Uterus (tissue), 4 donors: ENCODE measurements around the gene LMX1B. TPM values are rescaled to one million over a fixed set of nuclear protein-coding genes. Genes with fewer than 3 reads are reported as not detected.
"Not testable (repeated sequence)": the region's sequence is repeated elsewhere in the genome, so short reads cannot be mapped to it uniquely, and the experiment has no call there.

Experiments used
- DNase-seq, 2 donors: peaks; one replicate each; pipeline ENCODE4 v3.0.0-alpha.2; 2019 to 2020
- H3K27ac ChIP-seq, 2 donors: fragments of 200-600 bp; sonication (generic); 1 replicate in 1 of 2; 2 replicates in 1 of 2; pipeline ENCODE4 v1.5.1; 2016 to 2018
- H3K27me3 ChIP-seq, 2 donors: fragments of 200-600 bp; sonication (generic); one replicate each; pipeline ENCODE4 v1.5.1; 2018 to 2019; ENCODE audit warnings: control low read depth in 1 of 2
- H3K36me3 ChIP-seq, 2 donors: fragments of 200-600 bp; sonication (generic); one replicate each; pipeline ENCODE4 v1.5.1; 2019; ENCODE audit warnings: control low read depth in 1 of 2
- H3K4me1 ChIP-seq, 2 donors: fragments of 200-600 bp; sonication (generic); one replicate each; pipeline ENCODE4 v1.5.1; 2018 to 2019; ENCODE audit warnings: control low read depth in 1 of 2
- H3K4me3 ChIP-seq, 2 donors: fragments of 200-600 bp; sonication (generic); 1 replicate in 1 of 2; 2 replicates in 1 of 2; pipeline ENCODE4 v1.5.1; 2018 to 2019; ENCODE audit warnings: mild to moderate bottlenecking in 1 of 2
- H3K9me3 ChIP-seq, 2 donors: fragments of 200-600 bp; sonication (generic); one replicate each; pipeline ENCODE4 v1.5.1; 2019; ENCODE audit warnings: control low read depth in 1 of 2
- CTCF ChIP-seq, 4 experiments: fragments of 200-600 bp in 2 of 4; fragments of 450-650 bp in 2 of 4; sonication (generic) in 2 of 4; IDR thresholded peaks; one replicate each; pipeline ENCODE4 v1.5.1; 2016 to 2019; ENCODE audit warnings: antibody characterized with exemption in 4 of 4, mild to moderate bottlenecking in 2 of 4, moderate library complexity in 1 of 4
- POLR2A ChIP-seq, 2 donors: fragments of 450-650 bp; IDR thresholded peaks; one replicate each; pipeline ENCODE4 v1.6.1; 2016; ENCODE audit warnings: antibody characterized with exemption in 2 of 2, mild to moderate bottlenecking in 1 of 2, moderate library complexity in 1 of 2
- intact Hi-C: fragments of 100-400 bp; cut with DNase I; formaldehyde crosslinking; loops from one replicate; pipeline ENCODE4 v1.15.1; 2023; ENCODE audit warnings: low total_unique reads
- total RNA-seq, 4 donors: library from RNA; depleted of rRNA in 3 of 4; stranded (reverse); fragments of >200 nt in 3 of 4; gene quantifications; one replicate each; pipeline versions ENCODE4 v1.1.0 to v1.2.4, GENCODE V29; 2014 to 2023
- donor health status: DM: yes; HTN: yes; CAD: no.

The LMX1B gene
- total RNA-seq, 4 donors from 2014 or later = not detected

DNA sequence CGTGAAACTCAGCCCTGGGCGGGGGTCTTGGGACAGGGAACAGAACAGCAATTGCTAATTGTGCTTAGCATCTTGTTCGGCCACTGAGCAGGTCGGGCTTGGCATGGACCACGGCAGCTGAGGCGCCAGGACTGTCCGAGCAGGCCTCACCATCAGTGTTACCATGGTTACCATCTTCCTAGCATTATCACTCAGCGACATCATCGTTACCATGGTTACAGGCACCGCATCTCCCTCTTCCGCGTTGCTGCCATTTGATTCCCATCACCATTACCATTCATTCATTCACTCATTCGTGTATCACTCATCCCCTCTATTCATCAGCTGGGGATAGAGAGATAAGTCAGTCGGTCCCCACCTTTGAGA, 110.1 kb downstream of the LMX1B start:
- Histone ChIP-seq H3K4me1 (no peaks in the 10 kb centered on the region), H3K27me3 (no peaks in the 10 kb centered on the region), H3K4me3 (no peak overlapping the region), H3K9me3 (no peaks in the 10 kb centered on the region), H3K36me3 (no peaks in the 10 kb centered on the region), H3K27ac (no peak overlapping the region)
- no peak for DNase-seq
- intact Hi-C loops = no loop called here
- TF ChIP-seq POLR2A (IDR thresholded peaks at IDR 0.05) (no peak), CTCF (IDR thresholded peaks at IDR 0.05) (no peak)

GRCh38 chr9:126724226-126724625, 110.5 kb downstream of the LMX1B start:
- Histone ChIP-seq H3K27me3 (no peaks in the 10 kb centered on the region), H3K4me3 (no peak overlapping the region), H3K9me3 (no peaks in the 10 kb centered on the region), H3K36me3 (no peaks in the 10 kb centered on the region), H3K27ac (no peak overlapping the region), H3K4me1 (no peaks in the 10 kb centered on the region)
- intact Hi-C loops = no loop called here
- DNase-seq = no peak
- TF ChIP-seq CTCF (IDR thresholded peaks at IDR 0.05) (no peak), POLR2A (IDR thresholded peaks at IDR 0.05) (no peak)

DNA sequence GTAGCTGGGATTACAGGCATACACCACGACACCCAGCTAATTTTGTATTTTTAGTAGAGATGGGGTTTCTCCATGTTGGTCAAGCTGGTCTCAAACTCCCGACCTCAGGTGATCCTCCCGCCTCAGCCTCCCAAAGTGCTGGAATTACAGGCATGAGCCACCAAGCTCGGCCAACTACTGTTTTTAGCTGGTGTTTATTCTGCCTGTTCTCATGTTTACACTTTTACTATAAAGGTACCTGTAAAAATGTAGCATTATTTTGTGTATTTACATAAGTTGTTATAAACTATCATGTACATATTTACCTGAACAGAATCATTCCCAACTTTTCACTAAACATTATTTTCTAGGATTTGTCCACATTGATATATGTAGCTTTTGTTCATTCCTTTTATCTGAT, 111.8 kb downstream of the LMX1B start:
- H3K4me1 ChIP-seq, H3K9me3 ChIP-seq, DNase-seq, intact Hi-C loops, H3K27ac ChIP-seq, H3K4me3 ChIP-seq, H3K36me3 ChIP-seq, H3K27me3 ChIP-seq: not testable (repeated sequence)

DNA sequence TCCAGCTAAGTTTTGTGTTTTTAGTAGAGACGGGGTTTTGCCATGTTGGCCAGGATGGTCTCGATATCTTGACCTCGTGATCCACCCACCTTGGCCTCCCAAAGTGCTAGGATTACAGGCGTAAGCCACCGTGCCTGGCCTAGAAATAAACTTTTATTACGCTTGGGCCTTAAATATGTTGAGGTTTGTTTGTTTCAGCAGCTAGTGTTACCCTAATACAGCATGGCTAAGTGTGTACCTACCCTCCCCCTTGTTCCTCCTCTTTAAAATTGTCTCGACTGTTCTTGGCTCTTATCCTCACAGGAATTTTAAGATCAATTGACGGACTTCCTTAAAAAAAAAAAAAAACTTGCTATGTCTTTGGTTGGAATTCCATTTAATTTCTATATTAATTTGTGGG, 114.5 kb downstream of the LMX1B start:
- H3K27me3 ChIP-seq, H3K9me3 ChIP-seq, H3K27ac ChIP-seq, intact Hi-C loops, H3K4me1 ChIP-seq, DNase-seq, H3K4me3 ChIP-seq, H3K36me3 ChIP-seq: not testable (repeated sequence)

DNA sequence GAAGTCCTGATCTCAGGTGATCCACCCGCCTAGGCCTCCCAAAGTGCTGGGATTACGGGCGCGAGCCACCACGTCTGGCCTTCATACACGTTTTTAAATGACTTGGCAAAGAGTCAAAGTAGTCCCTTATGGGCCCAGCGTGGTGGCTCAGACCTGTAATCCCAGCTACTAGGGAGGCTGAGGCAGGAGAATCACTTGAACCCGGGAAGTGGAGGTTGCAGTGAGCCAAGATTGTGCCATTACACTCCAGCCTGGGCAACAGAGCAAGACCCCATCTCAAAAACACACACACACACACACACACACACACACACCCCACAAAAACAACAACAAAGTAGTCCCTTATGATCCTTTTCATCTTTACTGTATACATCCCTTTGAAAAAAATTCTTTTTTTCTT, 116.9 kb downstream of the LMX1B start:
- H3K36me3 ChIP-seq, DNase-seq, intact Hi-C loops: not testable (repeated sequence)

DNA sequence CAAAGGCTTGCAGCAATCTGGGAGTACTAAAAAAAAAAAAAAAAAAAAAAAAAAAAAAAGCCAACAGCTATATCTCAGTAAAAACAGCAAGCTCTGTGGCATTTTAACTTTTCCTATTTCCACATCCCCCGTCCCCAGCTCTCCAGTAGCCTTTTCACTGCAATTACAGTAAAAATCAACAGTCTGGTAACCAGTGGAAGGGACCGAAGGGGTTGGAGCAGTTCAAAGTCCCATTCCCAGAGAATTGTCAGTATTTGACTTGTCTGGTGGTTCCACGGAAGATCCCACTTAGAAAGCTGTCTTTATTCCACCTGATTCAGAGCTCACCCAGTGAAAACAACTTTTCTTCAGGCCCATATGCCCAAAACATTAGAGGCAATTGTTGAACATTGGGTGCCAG, 119.3 kb downstream of the LMX1B start:
- Histone ChIP-seq H3K27ac (no peak overlapping the region), H3K9me3 (peaks cover 0 to 11% of the 10 kb centered on the region in 2 donors), H3K4me3 (no peak overlapping the region), H3K27me3 (peaks cover 0 to 5% of the 10 kb centered on the region in 2 donors), H3K36me3 (no peaks in the 10 kb centered on the region), H3K4me1 (no peaks in the 10 kb centered on the region)
- DNase-seq = no peak
- TF ChIP-seq POLR2A (IDR thresholded peaks at IDR 0.05) = no peak
- no peak for TF ChIP-seq CTCF (IDR thresholded peaks at IDR 0.05)
- intact Hi-C loops = no loop called here

More for the DNA sequence above, 116.9 kb downstream of the LMX1B start:
- not testable (repeated sequence) for H3K4me1 ChIP-seq, H3K27me3 ChIP-seq, H3K9me3 ChIP-seq, H3K27ac ChIP-seq, H3K4me3 ChIP-seq

GRCh38 chr9:126734877-126735276, 121.1 kb downstream of the LMX1B start:
- no peak for DNase-seq
- no peak for TF ChIP-seq POLR2A (IDR thresholded peaks at IDR 0.05)
- TF ChIP-seq CTCF (IDR thresholded peaks at IDR 0.05) = no peak
- Histone ChIP-seq H3K27me3 (peaks cover 0 to 5% of the 10 kb centered on the region in 2 donors), H3K36me3 (no peaks in the 10 kb centered on the region), H3K27ac (no peak overlapping the region), H3K4me3 (no peak overlapping the region), H3K9me3 (peaks cover 0 to 11% of the 10 kb centered on the region in 2 donors), H3K4me1 (no peaks in the 10 kb centered on the region)
- intact Hi-C loops = no loop called here
